DND-41 (cell line): Measurements from ENCODE around the gene ZNF217.

ENCODE experiments used
- ATAC-seq: fragments of 200-7000 bp; cut with Tn5 transposase; 3 replicates; pipeline ENCODE4 v1.9.1; 2021; ENCODE audit warnings: low read depth; ENCODE audit not compliant: insufficient read depth
- DNase-seq: peaks from one replicate; pipeline ENCODE4 v3.0.0-alpha.2; 2020
- H2AFZ ChIP-seq: 2 replicates; pipeline ENCODE4 v1.6.0; 2012; ENCODE audit warnings: low read depth, low read length
- H3K27ac ChIP-seq: 2 replicates; pipeline ENCODE4 v1.5.1; 2012; ENCODE audit warnings: low read length, inconsistent platforms
- H3K27me3 ChIP-seq: fragments of 200-600 bp; sonication (generic); 2 replicates; pipeline ENCODE4 v1.6.0; 2012; ENCODE audit warnings: low read length, mild to moderate bottlenecking, inconsistent platforms; ENCODE audit not compliant: insufficient read depth, poor library complexity
- H3K36me3 ChIP-seq: 2 replicates; pipeline ENCODE4 v1.5.1; 2012; ENCODE audit warnings: low read length, inconsistent platforms; ENCODE audit not compliant: insufficient read depth
- H3K4me1 ChIP-seq: 2 replicates; pipeline ENCODE4 v1.5.1; 2012; ENCODE audit warnings: mild to moderate bottlenecking, low read length; ENCODE audit not compliant: insufficient read depth
- H3K4me2 ChIP-seq: 2 replicates; pipeline ENCODE4 v1.6.0; 2012; ENCODE audit warnings: mild to moderate bottlenecking, moderate library complexity, low read length, inconsistent platforms; ENCODE audit not compliant: insufficient read depth
- H3K4me3 ChIP-seq, 2 experiments: fragments of 200-600 bp in 1 of 2; shearing (Covaris generic) in 1 of 2; 2 replicates each; pipeline ENCODE4 v1.5.1; 2012 to 2016; ENCODE audit warnings: inconsistent platforms in 2 of 2, low read length in 2 of 2, mild to moderate bottlenecking in 2 of 2, low read depth in 1 of 2, moderate library complexity in 1 of 2
- H3K79me2 ChIP-seq: 2 replicates; pipeline ENCODE4 v1.6.0; 2012; ENCODE audit warnings: low read length, inconsistent platforms; ENCODE audit not compliant: insufficient read depth
- H3K9ac ChIP-seq: 2 replicates; pipeline ENCODE4 v1.6.0; 2012; ENCODE audit warnings: low read depth, mild to moderate bottlenecking, inconsistent platforms, low read length, moderate library complexity
- H3K9me3 ChIP-seq: 2 replicates; pipeline ENCODE4 v1.5.1; 2012; ENCODE audit warnings: low read length, moderate library complexity, mild to moderate bottlenecking, inconsistent platforms; ENCODE audit not compliant: insufficient read depth, severe bottlenecking
- H4K20me1 ChIP-seq: 2 replicates; pipeline ENCODE4 v1.6.0; 2012; ENCODE audit warnings: low read length; ENCODE audit not compliant: insufficient read depth
- CTCF ChIP-seq: IDR thresholded peaks from 2 replicates; pipeline ENCODE4 v1.5.1; 2012; ENCODE audit warnings: borderline replicate concordance, low read length, moderate library complexity, mild to moderate bottlenecking; ENCODE audit not compliant: poor library complexity, severe bottlenecking; ENCODE audit errors: extremely low read depth
- EZH2 ChIP-seq: IDR thresholded peaks from 3 replicates; pipeline ENCODE4 v1.6.1; 2012; ENCODE audit warnings: borderline replicate concordance, low read depth, mild to moderate bottlenecking, moderate library complexity, low read length, inconsistent platforms; ENCODE audit not compliant: severe bottlenecking

ZNF217 gene

GRCh38 chr20:53530440-53530839 is 63.2 kb downstream of the ZNF217 start:
- Histone ChIP-seq H3K4me1 (no peaks in the 10 kb centered on the region), H3K9ac (no peak overlapping the region), H2AFZ (no peak overlapping the region), H4K20me1 (no peaks in the 10 kb centered on the region), H3K4me2 (no peak overlapping the region), H3K27me3 (no peaks in the 10 kb centered on the region), H3K4me3 (no peak overlapping the region), H3K79me2 (no peaks in the 10 kb centered on the region), H3K36me3 (no peaks in the 10 kb centered on the region), H3K9me3 (no peaks in the 10 kb centered on the region), H3K27ac (no peak overlapping the region)
- ATAC-seq = no peak
- DNase-seq = no peak
- no peak for TF ChIP-seq CTCF
- no peak for TF ChIP-seq EZH2

GRCh38 chr20:53529658-53530057 is 64.0 kb downstream of the ZNF217 start:
- H3K4me1 ChIP-seq = no peaks in the 10 kb centered on the region
- H2AFZ ChIP-seq = no peak overlapping the region
- no peaks in the 10 kb centered on the region for H4K20me1 ChIP-seq
- ATAC-seq (no peak), DNase-seq (no peak)
- H3K27ac ChIP-seq = no peak overlapping the region
- H3K4me2 ChIP-seq = no peak overlapping the region
- no peak overlapping the region for H3K4me3 ChIP-seq
- H3K27me3 ChIP-seq = no peaks in the 10 kb centered on the region
- H3K9ac ChIP-seq = no peak overlapping the region
- no peaks in the 10 kb centered on the region for H3K9me3 ChIP-seq
- TF ChIP-seq CTCF (no peak), EZH2 (no peak)
- no peaks in the 10 kb centered on the region for H3K36me3 ChIP-seq
- H3K79me2 ChIP-seq = no peaks in the 10 kb centered on the region

GRCh38 chr20:53527196-53527595 is 66.4 kb downstream of the ZNF217 start:
- no peaks in the 10 kb centered on the region for H3K4me1 ChIP-seq
- no peaks in the 10 kb centered on the region for H3K79me2 ChIP-seq
- H3K9ac ChIP-seq = no peak overlapping the region
- no peak overlapping the region for H3K27ac ChIP-seq
- no peaks in the 10 kb centered on the region for H3K27me3 ChIP-seq
- H4K20me1 ChIP-seq = no peaks in the 10 kb centered on the region
- DNase-seq (no peak), ATAC-seq (no peak)
- no peaks in the 10 kb centered on the region for H3K9me3 ChIP-seq
- TF ChIP-seq CTCF = no peak
- TF ChIP-seq EZH2 = no peak
- no peak overlapping the region for H3K4me3 ChIP-seq
- no peak overlapping the region for H3K4me2 ChIP-seq
- H3K36me3 ChIP-seq = no peaks in the 10 kb centered on the region
- H2AFZ ChIP-seq = 0 out of 2 replicates have a peak overlapping the region, but pooled peaks have one; percentile 13
